ENCODE measurements around the gene PAX5.

GRCh38 chr9:36930941-36931340, 103.1 kb downstream of the PAX5 start:
- TF ChIP-seq POLR2A (IDR thresholded peaks at IDR 0.05; ENCODE audit: low read length) (no peak), GATA1 (IDR thresholded peaks at IDR 0.05; ENCODE audit: low read depth, low read length) (no peak)
